B cell (primary cell): ENCODE data around the gene MYT1.

ENCODE experiments used
- EZH2 ChIP-seq: IDR thresholded peaks from 2 replicates; pipeline ENCODE4 v1.6.1; 2012; ENCODE audit warnings: borderline replicate concordance, low read depth, mild to moderate bottlenecking, moderate library complexity, low read length; ENCODE audit not compliant: insufficient read depth, poor library complexity, severe bottlenecking
- TF ChIP-seq, protein P1 (sequence below): fragments of 200-600 bp; IDR thresholded peaks from one replicate; pipeline ENCODE4 v1.8.0; 2022; ENCODE audit warnings: antibody characterized with exemption, mild to moderate bottlenecking

DNA sequence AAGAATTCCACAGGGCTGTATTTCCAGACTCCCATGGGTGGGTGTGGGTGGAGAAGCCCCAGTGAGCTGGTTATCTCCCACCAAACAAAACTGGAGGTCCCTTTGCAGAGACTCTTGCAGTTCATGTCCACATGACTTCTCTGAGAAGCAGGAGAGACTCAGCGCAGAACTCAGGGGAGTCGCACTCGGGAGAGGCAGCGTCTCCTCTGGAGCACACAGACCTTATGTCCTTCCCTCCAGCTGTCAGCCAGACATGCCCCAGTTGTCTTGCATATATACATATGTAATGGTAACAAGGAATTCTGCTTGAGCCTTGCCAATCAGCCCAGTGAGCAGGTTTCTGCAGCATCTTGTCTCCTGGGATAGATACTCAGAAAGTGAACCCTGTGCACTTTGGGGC lies 23.8 kb downstream of the MYT1 start:
- TF ChIP-seq, protein P1, sequence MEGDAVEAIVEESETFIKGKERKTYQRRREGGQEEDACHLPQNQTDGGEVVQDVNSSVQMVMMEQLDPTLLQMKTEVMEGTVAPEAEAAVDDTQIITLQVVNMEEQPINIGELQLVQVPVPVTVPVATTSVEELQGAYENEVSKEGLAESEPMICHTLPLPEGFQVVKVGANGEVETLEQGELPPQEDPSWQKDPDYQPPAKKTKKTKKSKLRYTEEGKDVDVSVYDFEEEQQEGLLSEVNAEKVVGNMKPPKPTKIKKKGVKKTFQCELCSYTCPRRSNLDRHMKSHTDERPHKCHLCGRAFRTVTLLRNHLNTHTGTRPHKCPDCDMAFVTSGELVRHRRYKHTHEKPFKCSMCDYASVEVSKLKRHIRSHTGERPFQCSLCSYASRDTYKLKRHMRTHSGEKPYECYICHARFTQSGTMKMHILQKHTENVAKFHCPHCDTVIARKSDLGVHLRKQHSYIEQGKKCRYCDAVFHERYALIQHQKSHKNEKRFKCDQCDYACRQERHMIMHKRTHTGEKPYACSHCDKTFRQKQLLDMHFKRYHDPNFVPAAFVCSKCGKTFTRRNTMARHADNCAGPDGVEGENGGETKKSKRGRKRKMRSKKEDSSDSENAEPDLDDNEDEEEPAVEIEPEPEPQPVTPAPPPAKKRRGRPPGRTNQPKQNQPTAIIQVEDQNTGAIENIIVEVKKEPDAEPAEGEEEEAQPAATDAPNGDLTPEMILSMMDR, result no peak
- TF ChIP-seq EZH2, result no peak
